AG04450 (cell line): ENCODE data around the gene SAMD10. TPM values are rescaled to one million over a fixed set of nuclear protein-coding genes. Genes with fewer than 3 reads are reported as not detected.
"Not testable (repeated sequence)": the region's sequence is repeated elsewhere in the genome, so short reads cannot be mapped to it uniquely, and the experiment has no call there.

Experiments used
- CTCF ChIA-PET: fragments of 300-600, 350-600 bp; formaldehyde crosslinking; extraction: SDS; loops from one replicate; lab custom pipeline; 2022; ENCODE audit warnings: antibody characterized with exemption, inconsistent platforms; lab: Charles Lee
- POLR2A ChIA-PET: fragments of 350-600 bp; formaldehyde crosslinking; extraction: SDS; loops from one replicate; lab custom pipeline; 2021; ENCODE audit warnings: antibody characterized with exemption, inconsistent platforms; lab: Yijun Ruan, JAX
- DNase-seq: peaks from one replicate; pipeline ENCODE4 v3.0.0-alpha.2; 2011; ENCODE audit warnings: low read depth, low spot score
- H3K27ac ChIP-seq: one replicate; pipeline ENCODE4 v1.5.1; 2012; ENCODE audit warnings: low read depth, low read length, control low read depth
- H3K27me3 ChIP-seq: one replicate; pipeline ENCODE4 v1.6.0; 2012; ENCODE audit warnings: low read length; ENCODE audit not compliant: control insufficient read depth, insufficient read depth
- H3K4me3 ChIP-seq: 2 replicates; pipeline ENCODE4 v1.5.1; 2011; ENCODE audit warnings: mild to moderate bottlenecking, low read depth, low read length, control low read depth
- H3K9me3 ChIP-seq: 2 replicates; pipeline ENCODE4 v1.5.1; 2012; ENCODE audit warnings: low read length; ENCODE audit not compliant: control insufficient read depth, insufficient read depth
- CTCF ChIP-seq: IDR thresholded peaks from 2 replicates; pipeline ENCODE4 v1.5.1; 2011; ENCODE audit warnings: low read depth, low read length, control low read depth, inconsistent platforms
- polyA plus RNA-seq: library from polyadenylated mRNA; depleted of rRNA; stranded (reverse); fragments of >200 nt; gene quantifications from 2 replicates; pipeline ENCODE4 v1.2.3, GENCODE V29; 2011

The SAMD10 gene
- polyA plus RNA-seq, 1 experiment = 1.3 TPM

GRCh38 chr20:63979229-63979556 lies 249 bp downstream of the SAMD10 start:
- no peak for TF ChIP-seq CTCF
- POLR2A ChIA-PET = no interaction called here
- Histone ChIP-seq H3K9me3 (no peaks in the 10 kb centered on the region; the same call in 1 of the 2 replicates), H3K27ac (no peak overlapping the region), H3K27me3 (no peaks in the 10 kb centered on the region), H3K4me3 (peak overlapping the region; percentile 56)
- DNase-seq = no peak
- CTCF ChIA-PET = interaction anchor here (1.8 kb wide), 1 partner anchor 442 kb away, joined by 7 read pairs; the partner anchor contains the start of gene PTK6

DNA sequence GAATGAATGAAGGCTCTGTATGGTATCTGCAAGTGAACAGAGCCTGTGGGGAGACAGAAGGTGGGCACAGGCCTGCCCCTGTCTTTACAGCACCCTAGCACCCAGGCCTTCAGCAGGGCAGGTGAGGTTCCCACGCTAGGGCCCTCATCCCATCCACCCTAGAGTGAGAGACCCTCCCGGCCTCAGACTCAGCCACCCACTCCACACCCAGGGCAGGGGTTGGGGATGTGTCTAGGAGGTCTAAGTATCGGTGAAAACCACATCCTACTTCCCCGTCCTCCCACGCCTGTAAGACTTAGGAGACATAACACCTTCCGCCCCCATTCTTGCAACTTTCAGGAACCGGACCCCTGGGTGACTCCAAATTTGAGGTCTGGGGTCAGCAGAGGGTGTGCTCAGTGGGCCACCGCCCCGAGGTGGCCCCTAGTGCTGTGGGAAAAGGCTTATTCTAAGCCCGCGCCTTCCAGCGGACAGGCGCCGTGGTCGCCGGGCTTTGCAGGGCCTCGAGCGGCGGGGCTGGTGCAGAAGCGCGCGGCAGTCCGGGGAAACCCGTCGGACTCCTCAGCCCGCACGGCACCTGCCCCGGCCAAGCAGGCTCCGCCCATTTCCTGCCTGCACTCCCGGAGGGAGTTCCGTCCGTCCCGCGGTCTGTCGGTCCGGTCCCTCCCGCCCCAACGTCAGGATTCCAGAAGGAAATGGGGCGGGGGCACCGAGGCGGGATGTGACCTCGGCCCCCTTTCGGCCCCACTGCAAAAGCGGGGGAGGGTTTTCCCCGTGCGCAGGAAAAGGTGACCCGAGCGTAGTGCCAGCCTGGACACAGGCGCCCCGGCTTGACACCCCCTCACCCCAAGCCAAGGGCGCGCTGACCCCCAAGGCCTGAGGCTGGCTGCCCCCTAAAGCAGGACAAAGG lies 868 bp downstream of the SAMD10 start:
- DNase-seq = no peak
- peak overlapping the region; percentile 57 for H3K27ac ChIP-seq
- peak overlapping the region; percentile 56 for H3K4me3 ChIP-seq
- no peaks in the 10 kb centered on the region for H3K27me3 ChIP-seq
- no peaks in the 10 kb centered on the region; the same call in 1 of the 2 replicates for H3K9me3 ChIP-seq
- POLR2A ChIA-PET = no interaction called here
- CTCF ChIA-PET = interaction anchor here (0.8 kb wide), 1 partner anchor 203 kb away, joined by 3 read pairs; no protein-coding TSS in a partner anchor
- no peak for TF ChIP-seq CTCF

- Histone ChIP-seq H3K9me3 (no peaks in the 10 kb centered on the region; the same call in 1 of the 2 replicates), H3K4me3 (no peak overlapping the region), H3K27me3 (no peaks in the 10 kb centered on the region), H3K27ac (peak overlapping the region; percentile 57)
- ChIA-PET CTCF (interaction anchor here (0.6 to 0.8 kb wide), 2 partner anchors 186 to 202 kb away, joined by 3 to 5 read pairs; no protein-coding TSS in a partner anchor), POLR2A (interaction anchor here (0.8 kb wide), 1 partner anchor 113 kb away, joined by 3 read pairs; the partner anchor contains the start of gene TPD52L2)
- no peak for TF ChIP-seq CTCF
- DNase-seq = peak; percentile 41
Measured at GRCh38 chr20:63977739-63978276, 1.6 kb downstream of the SAMD10 start.

DNA sequence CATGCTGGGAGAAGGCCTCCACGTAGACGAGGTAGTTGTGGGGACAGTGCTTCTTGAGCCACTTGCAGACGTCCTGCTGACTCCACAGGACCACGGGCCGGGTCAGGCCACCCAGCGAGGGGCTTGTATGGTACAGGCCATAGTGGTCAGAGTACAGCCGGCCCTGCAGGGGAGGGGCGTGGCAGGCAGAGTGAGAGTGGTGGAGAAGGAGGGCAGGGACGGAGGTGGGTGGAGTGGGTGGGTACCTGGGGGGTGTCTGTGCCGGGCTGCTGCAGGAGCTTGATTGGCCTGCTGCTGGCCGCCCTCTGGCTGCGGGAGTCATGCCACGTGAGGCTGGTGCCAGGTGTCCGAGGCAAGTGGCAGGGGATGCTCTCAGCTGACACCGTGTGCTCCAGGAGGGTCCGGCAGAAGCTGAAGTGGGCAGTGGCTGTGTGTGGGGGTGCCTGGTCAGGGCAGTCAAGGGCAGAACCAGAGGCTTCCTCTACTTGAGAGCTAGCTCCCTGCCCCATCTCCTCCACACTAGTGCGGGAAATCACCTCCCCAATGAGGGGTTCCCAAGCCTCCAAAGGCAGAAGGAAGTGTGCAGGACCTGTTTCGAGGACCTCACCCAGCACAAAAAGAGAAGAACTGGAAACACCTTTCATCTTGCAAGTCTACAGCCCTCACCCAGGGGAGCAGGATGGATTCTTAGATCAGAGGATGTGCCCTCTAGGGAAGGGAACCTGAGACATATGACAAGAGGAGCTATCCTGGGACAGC lies 2.3 kb downstream of the SAMD10 start:
- POLR2A ChIA-PET = interaction anchor here (0.8 kb wide), 1 partner anchor 112 kb away, joined by 3 read pairs; the partner anchor contains the start of gene TPD52L2
- no peak overlapping the region for H3K27ac ChIP-seq
- TF ChIP-seq CTCF = no peak

DNA sequence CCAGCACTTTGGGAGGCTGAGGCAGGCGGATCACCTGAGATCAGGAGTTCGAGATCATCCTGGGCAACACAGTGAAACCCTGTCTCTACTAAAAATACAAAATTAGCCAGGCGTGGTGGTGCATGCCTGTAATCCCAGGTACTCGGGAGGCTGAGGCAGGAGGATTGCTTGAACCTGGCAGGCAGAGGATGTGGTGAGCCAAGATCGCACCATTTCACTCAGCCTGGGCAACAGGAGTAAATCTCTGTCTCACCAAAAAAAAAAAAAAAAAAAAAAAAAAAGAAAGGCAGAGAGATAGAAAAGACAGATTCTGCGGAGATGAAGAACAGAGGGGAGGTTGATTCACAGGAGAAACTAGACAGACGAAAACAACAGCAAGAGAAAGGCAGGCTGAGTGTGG lies 2.9 kb downstream of the SAMD10 start:
- POLR2A ChIA-PET, CTCF ChIA-PET: not testable (repeated sequence)

More for the DNA sequence above, 2.3 kb downstream of the SAMD10 start:
- no peak overlapping the region for H3K4me3 ChIP-seq
- no peaks in the 10 kb centered on the region for H3K27me3 ChIP-seq
- H3K9me3 ChIP-seq = no peaks in the 10 kb centered on the region; the same call in 1 of the 2 replicates
- CTCF ChIA-PET = interaction anchor here (0.6 kb wide), 1 partner anchor 186 kb away, joined by 5 read pairs; no protein-coding TSS in a partner anchor
- DNase-seq = no peak

More for the DNA sequence above, 2.9 kb downstream of the SAMD10 start:
- H3K27ac ChIP-seq, DNase-seq, H3K27me3 ChIP-seq, H3K4me3 ChIP-seq, H3K9me3 ChIP-seq: not testable (repeated sequence)
